Endothelial cell of umbilical vein (primary cell): ENCODE results near the gene HGF. TPM values are rescaled to one million over a fixed set of nuclear protein-coding genes. Genes with fewer than 3 reads are reported as not detected.

ENCODE experiments used
- BruUV-seq: library from RNA; stranded (reverse); fragments of 400-500 nt; replicated peaks from 2 replicates; lab custom pipeline; 2021; lab: Mats Ljungman, UMichigan
- CTCF ChIA-PET: fragments of 300-600, 350-600 bp; sonication (Branson Sonifier 250); formaldehyde crosslinking; loops from one replicate; lab custom pipeline; 2021; ENCODE audit warnings: antibody characterized with exemption, inconsistent platforms; lab: Charles Lee
- POLR2A ChIA-PET: fragments of 300-600, 350-600 bp; sonication (Branson Sonifier 250); formaldehyde crosslinking; loops from one replicate; lab custom pipeline; 2021; ENCODE audit warnings: antibody characterized with exemption, inconsistent platforms; lab: Charles Lee
- DNase-seq: peaks from one replicate; pipeline ENCODE4 v3.0.0-alpha.2; 2011; ENCODE audit warnings: low read depth, low spot score
- FAIRE-seq: peaks from 2 replicates; lab custom pipeline; 2011; peaks lifted over from hg19 to GRCh38; lab: Jason Lieb, UNC
- H2AFZ ChIP-seq: 2 replicates; pipeline ENCODE4 v1.6.0; 2012; ENCODE audit warnings: low read depth, low read length, control low read depth, inconsistent platforms
- H3K27ac ChIP-seq: 2 replicates; pipeline ENCODE4 v1.5.1; 2011; ENCODE audit warnings: low read depth, mild to moderate bottlenecking, control low read depth, low read length, moderate library complexity; ENCODE audit not compliant: insufficient read depth
- H3K27me3 ChIP-seq, 2 experiments: 2 replicates each; pipeline versions ENCODE4 v1.6.0 to v1.6.1; 2011; ENCODE audit warnings: low read length in 2 of 2, mixed read lengths in 1 of 2; ENCODE audit not compliant: control insufficient read depth in 2 of 2, insufficient read depth in 2 of 2
- H3K36me3 ChIP-seq, 2 experiments: 2 replicates in 1 of 2; 3 replicates in 1 of 2; pipeline ENCODE4 v1.5.1; 2011; ENCODE audit warnings: low read length in 2 of 2, mild to moderate bottlenecking in 1 of 2, moderate library complexity in 1 of 2; ENCODE audit not compliant: control insufficient read depth in 2 of 2, insufficient read depth in 2 of 2; ENCODE audit errors: extremely low read depth in 1 of 2
- H3K4me1 ChIP-seq: 3 replicates; pipeline ENCODE4 v1.5.1; 2011; ENCODE audit warnings: mild to moderate bottlenecking, low read length; ENCODE audit not compliant: control insufficient read depth, insufficient read depth; ENCODE audit errors: extremely low read depth
- H3K4me2 ChIP-seq: 2 replicates; pipeline ENCODE4 v1.6.1; 2011; ENCODE audit warnings: low read length, control low read depth, mixed read lengths; ENCODE audit not compliant: insufficient read depth
- H3K4me3 ChIP-seq, 3 experiments: fragments of 200-600 bp in 1 of 3; sonication (generic), shearing (Covaris generic) in 1 of 3; replicated peaks in 1 of 3; 2 replicates each; pipeline ENCODE4 v1.5.1; 2011 to 2016; ENCODE audit warnings: control low read depth in 3 of 3, low read length in 3 of 3, mild to moderate bottlenecking in 2 of 3, inconsistent platforms in 1 of 3, low read depth in 1 of 3, moderate library complexity in 1 of 3; ENCODE audit not compliant: insufficient read depth in 1 of 3
- H3K79me2 ChIP-seq: 2 replicates; pipeline ENCODE4 v1.6.0; 2012; ENCODE audit warnings: low read length, inconsistent platforms; ENCODE audit not compliant: control insufficient read depth, insufficient read depth
- H3K9ac ChIP-seq: replicated peaks from 2 replicates; pipeline ENCODE3; 2011; ENCODE audit warnings: low read length, control low read depth; ENCODE audit not compliant: insufficient read depth; ENCODE audit errors: extremely low read depth
- H3K9me1 ChIP-seq: replicated peaks from 3 replicates; pipeline ENCODE4 v1.6.0; 2011; ENCODE audit warnings: mild to moderate bottlenecking, low read length; ENCODE audit not compliant: control insufficient read depth, insufficient read depth; ENCODE audit errors: extremely low read depth
- H3K9me3 ChIP-seq: replicated peaks from 2 replicates; pipeline ENCODE4 v1.5.1; 2012; ENCODE audit warnings: low read length, inconsistent platforms; ENCODE audit not compliant: control insufficient read depth, insufficient read depth
- H4K20me1 ChIP-seq: replicated peaks from 2 replicates; pipeline ENCODE3; 2011; ENCODE audit warnings: mild to moderate bottlenecking, low read length; ENCODE audit not compliant: control insufficient read depth, insufficient read depth; ENCODE audit errors: extremely low read depth
- EZH2 ChIP-seq: IDR thresholded peaks from 2 replicates; pipeline ENCODE4 v1.6.1; 2012; ENCODE audit warnings: borderline replicate concordance, low read depth, mild to moderate bottlenecking, moderate library complexity, low read length, inconsistent platforms; ENCODE audit not compliant: severe bottlenecking
- FOS ChIP-seq: IDR thresholded peaks from 2 replicates; pipeline ENCODE4 v1.6.1; 2011; ENCODE audit warnings: mild to moderate bottlenecking, low read length, moderate library complexity, borderline replicate concordance; ENCODE audit not compliant: insufficient read depth
- GATA2 ChIP-seq: IDR thresholded peaks from 2 replicates; pipeline ENCODE4 v1.7.0; 2011; ENCODE audit warnings: low read depth, mild to moderate bottlenecking, moderate library complexity, mixed read lengths, low read length; ENCODE audit not compliant: insufficient read length, insufficient read depth
- JUN ChIP-seq: IDR thresholded peaks from 2 replicates; pipeline ENCODE4 v1.6.1; 2011; ENCODE audit warnings: borderline replicate concordance, low read depth; ENCODE audit not compliant: insufficient read length, insufficient read depth
- MYC ChIP-seq: IDR thresholded peaks from one replicate; pipeline ENCODE4 v1.6.1; 2011; ENCODE audit warnings: mild to moderate bottlenecking, low read depth, low read length
- POLR2A ChIP-seq: IDR thresholded peaks from 2 replicates; pipeline ENCODE4 v1.6.1; 2012; ENCODE audit warnings: low read depth, mild to moderate bottlenecking, control low read depth, low read length
- POLR2AphosphoS5 ChIP-seq: IDR thresholded peaks from 2 replicates; pipeline ENCODE4 v1.6.1; 2012; ENCODE audit warnings: low read depth, mild to moderate bottlenecking, control low read depth, low read length, moderate library complexity; ENCODE audit not compliant: insufficient read depth
- dilution Hi-C: fragments of 300-500 bp; cut with MboI; formaldehyde crosslinking; loops from one replicate; pipeline ENCODE4 v1.15.0; 2019; ENCODE audit warnings: low sequenced_read_pairs; ENCODE audit not compliant: extremely low pct_ligation_motif_present
- intact Hi-C: fragments of 100-400 bp; cut with micrococcal nuclease; formaldehyde crosslinking; loops from one replicate; pipeline ENCODE4 v1.10.0; 2022
- polyA plus RNA-seq, 4 experiments: library from polyadenylated mRNA; depleted of rRNA in 3 of 4; stranded (reverse) in 3 of 4; unstranded in 1 of 4; fragments of >200 nt; gene quantifications; 2 replicates each; pipeline versions ENCODE4 v1.2.1 to v1.2.3, GENCODE V29; 2011 to 2012; ENCODE audit warnings: missing spikeins in 1 of 4
- total RNA-seq: library from RNA; stranded (reverse); gene quantifications from 2 replicates; pipeline ENCODE4 v1.2.3, GENCODE V29; 2021
- TF ChIP-seq, protein P1 (sequence below): IDR thresholded peaks from 2 replicates; pipeline ENCODE4 v1.6.1; 2011; ENCODE audit not compliant: insufficient read depth, insufficient read length
- TF ChIP-seq, protein P2 (sequence below), 2 donors: IDR thresholded peaks; 1 replicate in 1 of 2; 2 replicates in 1 of 2; pipeline ENCODE4 v1.5.1; 2011; ENCODE audit warnings: low read length in 2 of 2, mild to moderate bottlenecking in 2 of 2, moderate library complexity in 2 of 2, control low read depth in 1 of 2, inconsistent platforms in 1 of 2, low read depth in 1 of 2; ENCODE audit not compliant: insufficient read depth in 1 of 2; ENCODE audit errors: extremely low read depth in 1 of 2

The HGF gene
- total and polyA plus RNA-seq, 2 donors (not counting 3 experiments of a cell fraction or from before 2014, with no cell fraction given): 0.15 to 0.18 TPM

DNA sequence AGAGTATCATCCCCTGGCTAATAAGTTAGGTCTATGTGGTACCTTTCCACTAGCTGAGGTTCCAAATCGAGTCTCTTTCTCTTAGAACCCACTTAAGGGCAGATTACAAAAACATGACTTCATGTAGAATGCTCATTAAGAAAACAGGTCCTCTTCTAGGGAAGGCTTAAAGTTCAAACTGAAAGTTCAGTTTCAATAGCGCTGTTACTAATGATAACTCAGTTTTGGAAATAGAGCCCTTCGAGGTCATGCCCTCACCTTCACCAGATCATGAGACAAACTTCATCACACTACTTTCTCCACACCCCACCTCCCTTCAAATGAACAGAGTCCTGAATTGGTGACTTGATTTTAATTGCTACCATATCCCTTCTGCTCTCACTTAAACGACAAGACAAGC lies 26.2 kb downstream of the HGF start:
- DNase-seq: no peak
- Histone ChIP-seq H3K27ac (no peak overlapping the region), H3K79me2 (no peaks in the 10 kb centered on the region), H3K36me3 (no peaks in the 10 kb centered on the region), H2AFZ (no peak overlapping the region), H3K4me3 (no peak overlapping the region), H3K4me2 (no peak overlapping the region), H4K20me1 (no peaks in the 10 kb centered on the region), H3K9me3 (no peaks in the 10 kb centered on the region), H3K27me3 (no peaks in the 10 kb centered on the region), H3K9ac (no peak overlapping the region), H3K4me1 (no peaks in the 10 kb centered on the region), H3K9me1 (no peaks in the 10 kb centered on the region)
- BruUV-seq: no TSS peak
- dilution Hi-C loops (no loop called here), intact Hi-C loops (no loop called here)
- FAIRE-seq: no peak
- CTCF ChIA-PET: no interaction called here
- POLR2A ChIA-PET: no interaction called here
- TF ChIP-seq, protein P1, sequence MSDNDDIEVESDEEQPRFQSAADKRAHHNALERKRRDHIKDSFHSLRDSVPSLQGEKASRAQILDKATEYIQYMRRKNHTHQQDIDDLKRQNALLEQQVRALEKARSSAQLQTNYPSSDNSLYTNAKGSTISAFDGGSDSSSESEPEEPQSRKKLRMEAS: no peak
- TF ChIP-seq POLR2AphosphoS5 (no peak), EZH2 (no peak)

DNA sequence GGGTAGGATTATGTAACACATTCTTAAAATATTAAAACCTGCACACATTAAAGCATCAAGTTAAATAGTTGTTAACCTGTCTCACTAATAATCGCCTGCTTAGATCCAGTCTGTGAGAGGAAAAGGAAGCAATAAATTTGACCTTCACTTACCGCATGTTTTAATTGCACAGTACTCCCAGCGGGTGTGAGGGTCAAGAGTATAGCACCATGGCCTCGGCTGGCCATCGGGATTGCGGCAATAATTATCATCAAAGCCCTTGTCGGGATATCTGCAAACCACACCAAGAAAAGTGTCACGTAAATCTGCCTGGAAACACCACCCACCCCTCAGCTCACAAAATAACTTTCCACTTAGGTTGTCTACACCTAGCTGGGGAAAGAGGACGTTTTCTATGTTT lies 26.6 kb downstream of the HGF start:
- no peak for FAIRE-seq
- H3K4me2 ChIP-seq: no peak overlapping the region
- H3K27ac ChIP-seq: no peak overlapping the region
- no TSS peak for BruUV-seq
- ChIA-PET CTCF (no interaction called here), POLR2A (no interaction called here)
- dilution Hi-C loops (no loop called here), intact Hi-C loops (no loop called here)
- H3K4me1 ChIP-seq: no peaks in the 10 kb centered on the region
- H4K20me1 ChIP-seq: no peaks in the 10 kb centered on the region
- H2AFZ ChIP-seq: no peak overlapping the region
- no peaks in the 10 kb centered on the region for H3K79me2 ChIP-seq
- no peak overlapping the region for H3K4me3 ChIP-seq
- DNase-seq: no peak
- no peaks in the 10 kb centered on the region for H3K36me3 ChIP-seq
- H3K27me3 ChIP-seq: no peaks in the 10 kb centered on the region
- no peaks in the 10 kb centered on the region for H3K9me1 ChIP-seq
- H3K9ac ChIP-seq: no peak overlapping the region
- no peaks in the 10 kb centered on the region for H3K9me3 ChIP-seq
- TF ChIP-seq, protein P2, sequence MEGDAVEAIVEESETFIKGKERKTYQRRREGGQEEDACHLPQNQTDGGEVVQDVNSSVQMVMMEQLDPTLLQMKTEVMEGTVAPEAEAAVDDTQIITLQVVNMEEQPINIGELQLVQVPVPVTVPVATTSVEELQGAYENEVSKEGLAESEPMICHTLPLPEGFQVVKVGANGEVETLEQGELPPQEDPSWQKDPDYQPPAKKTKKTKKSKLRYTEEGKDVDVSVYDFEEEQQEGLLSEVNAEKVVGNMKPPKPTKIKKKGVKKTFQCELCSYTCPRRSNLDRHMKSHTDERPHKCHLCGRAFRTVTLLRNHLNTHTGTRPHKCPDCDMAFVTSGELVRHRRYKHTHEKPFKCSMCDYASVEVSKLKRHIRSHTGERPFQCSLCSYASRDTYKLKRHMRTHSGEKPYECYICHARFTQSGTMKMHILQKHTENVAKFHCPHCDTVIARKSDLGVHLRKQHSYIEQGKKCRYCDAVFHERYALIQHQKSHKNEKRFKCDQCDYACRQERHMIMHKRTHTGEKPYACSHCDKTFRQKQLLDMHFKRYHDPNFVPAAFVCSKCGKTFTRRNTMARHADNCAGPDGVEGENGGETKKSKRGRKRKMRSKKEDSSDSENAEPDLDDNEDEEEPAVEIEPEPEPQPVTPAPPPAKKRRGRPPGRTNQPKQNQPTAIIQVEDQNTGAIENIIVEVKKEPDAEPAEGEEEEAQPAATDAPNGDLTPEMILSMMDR (IDR thresholded peaks at IDR 0.05; ENCODE audit: extremely low read depth in 1 of 2, insufficient read depth in 1 of 2, low read depth in 1 of 2, low read length in 2 of 2): no peak
- TF ChIP-seq JUN: no peak
- TF ChIP-seq FOS: no peak
- no peak for TF ChIP-seq POLR2A
- TF ChIP-seq EZH2: no peak
- no peak for TF ChIP-seq MYC
- TF ChIP-seq GATA2: no peak
- TF ChIP-seq, protein P1: no peak
- TF ChIP-seq POLR2AphosphoS5: no peak
